Activated B cell treated with CpG ODN at 0.5 μM for 24 hours (primary cell): ENCODE results near the gene DOCK3. TPM values are rescaled to one million over a fixed set of nuclear protein-coding genes. Genes with fewer than 3 reads are reported as not detected.

Experiments used
- ATAC-seq: fragments of 200-7000 bp; cut with Tn5 transposase; one replicate; pipeline ENCODE4 v1.10.0; 2021; ENCODE audit warnings: low read depth, mild to moderate bottlenecking, moderate library complexity
- CTCF ChIA-PET: fragments of 350-600 bp; sonication (Branson Sonifier 250); formaldehyde crosslinking; loops from one replicate; lab custom pipeline; 2021; ENCODE audit warnings: antibody characterized with exemption; lab: Charles Lee
- POLR2A ChIA-PET: fragments of 350-600 bp; sonication (Branson Sonifier 250); formaldehyde crosslinking; loops from one replicate; lab custom pipeline; 2021; ENCODE audit warnings: antibody characterized with exemption; lab: Charles Lee
- DNase-seq: peaks from one replicate; pipeline ENCODE4 v3.0.0; 2022
- H3K27ac Mint-ChIP-seq: one replicate; pipeline ENCODE4 v1.8.0; 2020; ENCODE audit warnings: mixed read lengths
- H3K27me3 Mint-ChIP-seq: one replicate; pipeline ENCODE4 v1.8.0; 2021; ENCODE audit warnings: mixed read lengths
- H3K36me3 Mint-ChIP-seq: one replicate; pipeline ENCODE4 v1.8.0; 2021; ENCODE audit warnings: low read depth, mixed read lengths
- H3K4me1 Mint-ChIP-seq: one replicate; pipeline ENCODE4 v1.8.0; 2021; ENCODE audit warnings: mixed read lengths
- H3K4me3 Mint-ChIP-seq: one replicate; pipeline ENCODE4 v1.8.0; 2020; ENCODE audit warnings: mild to moderate bottlenecking, mixed read lengths
- H3K9me3 Mint-ChIP-seq: one replicate; pipeline ENCODE4 v1.8.0; 2020; ENCODE audit warnings: mixed read lengths
- CTCF ChIP-seq: fragments of 200-600 bp; IDR thresholded peaks from one replicate; pipeline ENCODE4 v1.8.0; 2022; ENCODE audit warnings: antibody characterized with exemption, mild to moderate bottlenecking
- intact Hi-C: fragments of 100-400 bp; cut with micrococcal nuclease; formaldehyde crosslinking; loops from one replicate; pipeline ENCODE4 v1.15.1; 2024
- total RNA-seq: library from RNA; stranded (reverse); gene quantifications from 2 replicates; pipeline ENCODE4 v1.2.3, GENCODE V29; 2022

Gene DOCK3
- total RNA-seq, 1 donor from 2014 or later = 0.04 TPM

DNA sequence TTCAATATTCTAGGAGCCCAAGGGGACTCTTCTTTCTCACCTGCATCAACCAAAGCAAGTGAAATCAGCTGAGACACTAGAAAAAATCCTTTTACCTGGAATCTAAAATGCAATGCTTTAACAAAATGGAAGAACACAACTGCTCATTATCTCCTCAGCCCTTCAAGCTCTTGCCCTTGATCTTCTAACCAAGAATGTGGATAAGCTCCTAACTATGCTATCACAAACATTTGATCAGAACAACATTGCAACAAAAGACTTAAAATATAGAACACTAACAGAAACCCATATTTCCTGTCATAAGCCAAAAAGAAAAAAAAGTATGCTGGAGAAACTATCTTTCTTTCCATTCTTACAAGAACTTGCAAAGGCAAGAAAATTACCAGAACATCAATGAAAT lies 728.9 kb downstream of the DOCK3 start:
- Mint-ChIP-seq H3K36me3 (peaks cover 75% of the 10 kb centered on the region), H3K4me3 (no peak overlapping the region)
- intact Hi-C loops = no loop called here

GRCh38 chr3:51408021-51408420 lies 733.3 kb downstream of the DOCK3 start:
- intact Hi-C loops = no loop called here
- DNase-seq (no peak), ATAC-seq (no peak)
- H3K36me3 Mint-ChIP-seq = peaks cover 80% of the 10 kb centered on the region
- no peaks in the 10 kb centered on the region for H3K27me3 Mint-ChIP-seq
- no peaks in the 10 kb centered on the region for H3K9me3 Mint-ChIP-seq
- ChIA-PET POLR2A (interaction anchor here (0.8 kb wide), 1 partner anchor 92 kb away, joined by 9 read pairs; the partner anchor contains the start of gene DCAF1), CTCF (interaction anchor here (1.6 kb wide), 1 partner anchor 27 kb away, joined by 3 read pairs; no protein-coding TSS in a partner anchor)
- no peaks in the 10 kb centered on the region for H3K4me1 Mint-ChIP-seq
- H3K4me3 Mint-ChIP-seq = no peak overlapping the region
- TF ChIP-seq CTCF = no peak
- no peak overlapping the region for H3K27ac Mint-ChIP-seq

More for the DNA sequence above, 728.9 kb downstream of the DOCK3 start:
- Mint-ChIP-seq H3K27ac (no peak overlapping the region), H3K4me1 (no peaks in the 10 kb centered on the region), H3K27me3 (no peaks in the 10 kb centered on the region), H3K9me3 (no peaks in the 10 kb centered on the region)
- CTCF ChIA-PET = no interaction called here
- TF ChIP-seq CTCF = no peak
- DNase-seq (no peak), ATAC-seq (no peak)
- POLR2A ChIA-PET = no interaction called here

DNA sequence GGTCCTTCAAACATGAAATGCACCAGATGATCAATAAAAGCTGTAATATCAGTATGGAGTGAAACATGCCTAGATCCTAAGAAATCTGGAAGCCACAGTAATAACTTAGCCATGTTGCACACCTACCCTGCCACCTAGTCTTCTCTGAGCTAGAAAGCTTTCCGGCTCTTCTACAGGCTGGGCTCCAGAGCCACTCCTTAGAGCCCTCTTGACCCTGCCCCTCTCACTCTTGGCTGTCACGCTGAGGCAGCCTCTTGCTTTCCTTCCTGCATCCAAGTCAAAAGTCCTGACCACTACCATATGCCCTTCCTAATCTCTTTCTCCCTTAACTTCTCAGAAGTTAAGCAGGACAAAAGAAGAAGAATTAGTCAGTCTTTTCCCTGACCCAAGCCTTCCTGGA lies 734.1 kb downstream of the DOCK3 start:
- POLR2A ChIA-PET = no interaction called here
- DNase-seq (no peak), ATAC-seq (no peak)
- TF ChIP-seq CTCF = no peak
- CTCF ChIA-PET = no interaction called here
- H3K4me1 Mint-ChIP-seq = no peaks in the 10 kb centered on the region
- H3K27ac Mint-ChIP-seq = no peak overlapping the region
- H3K9me3 Mint-ChIP-seq = no peaks in the 10 kb centered on the region
- H3K36me3 Mint-ChIP-seq = peaks cover 80% of the 10 kb centered on the region
- intact Hi-C loops = no loop called here
- no peaks in the 10 kb centered on the region for H3K27me3 Mint-ChIP-seq
- no peak overlapping the region for H3K4me3 Mint-ChIP-seq

- DNase-seq (no peak), ATAC-seq (no peak)
- intact Hi-C loops = no loop called here
- no peak overlapping the region for H3K4me3 Mint-ChIP-seq
- no peak for TF ChIP-seq CTCF
- no peaks in the 10 kb centered on the region for H3K4me1 Mint-ChIP-seq
- peaks cover 70% of the 10 kb centered on the region for H3K36me3 Mint-ChIP-seq
- peak overlapping the region; percentile 1 for H3K27ac Mint-ChIP-seq
- H3K27me3 Mint-ChIP-seq = no peaks in the 10 kb centered on the region
- H3K9me3 Mint-ChIP-seq = no peaks in the 10 kb centered on the region
- ChIA-PET CTCF (interaction anchor here (1.9 kb wide), 1 partner anchor 13 kb away, joined by 4 read pairs; no protein-coding TSS in a partner anchor), POLR2A (no interaction called here)
These were observed 747.5 kb downstream of the DOCK3 start for GRCh38 chr3:51422211-51422610.

DNA sequence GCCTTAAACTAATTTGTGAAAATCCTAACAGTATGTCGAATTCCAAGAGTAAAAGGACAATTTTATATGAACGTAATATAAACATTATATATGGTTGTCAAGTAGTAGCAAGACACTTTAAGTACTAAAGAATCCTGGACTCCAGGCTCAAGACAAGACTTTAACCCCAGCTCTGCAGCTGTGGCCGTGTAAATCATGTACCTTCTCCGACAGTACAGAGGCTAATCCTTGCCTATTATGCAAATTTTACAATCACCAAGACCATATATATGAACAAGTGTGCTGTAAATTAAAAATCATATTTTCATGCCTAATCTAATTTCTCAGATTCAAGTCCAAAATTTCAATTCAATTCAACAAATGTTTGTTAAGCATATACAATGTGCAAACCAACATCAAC lies 752.2 kb downstream of the DOCK3 start:
- CTCF ChIA-PET = no interaction called here

More for the DNA sequence above, 752.2 kb downstream of the DOCK3 start:
- Mint-ChIP-seq H3K4me1 (no peaks in the 10 kb centered on the region), H3K4me3 (no peak overlapping the region), H3K9me3 (no peaks in the 10 kb centered on the region), H3K27ac (no peak overlapping the region), H3K27me3 (no peaks in the 10 kb centered on the region), H3K36me3 (peaks cover 67% of the 10 kb centered on the region)
- DNase-seq (no peak), ATAC-seq (no peak)
- POLR2A ChIA-PET = no interaction called here
- intact Hi-C loops = no loop called here
- no peak for TF ChIP-seq CTCF
